ENCODE measurements around the gene RAB40B. TPM values are rescaled to one million over a fixed set of nuclear protein-coding genes. Genes with fewer than 3 reads are reported as not detected.

Gene RAB40B
- total RNA-seq, 6 experiments from 2014 or later = 8.0 to 14.8 (median 9.3) TPM

DNA sequence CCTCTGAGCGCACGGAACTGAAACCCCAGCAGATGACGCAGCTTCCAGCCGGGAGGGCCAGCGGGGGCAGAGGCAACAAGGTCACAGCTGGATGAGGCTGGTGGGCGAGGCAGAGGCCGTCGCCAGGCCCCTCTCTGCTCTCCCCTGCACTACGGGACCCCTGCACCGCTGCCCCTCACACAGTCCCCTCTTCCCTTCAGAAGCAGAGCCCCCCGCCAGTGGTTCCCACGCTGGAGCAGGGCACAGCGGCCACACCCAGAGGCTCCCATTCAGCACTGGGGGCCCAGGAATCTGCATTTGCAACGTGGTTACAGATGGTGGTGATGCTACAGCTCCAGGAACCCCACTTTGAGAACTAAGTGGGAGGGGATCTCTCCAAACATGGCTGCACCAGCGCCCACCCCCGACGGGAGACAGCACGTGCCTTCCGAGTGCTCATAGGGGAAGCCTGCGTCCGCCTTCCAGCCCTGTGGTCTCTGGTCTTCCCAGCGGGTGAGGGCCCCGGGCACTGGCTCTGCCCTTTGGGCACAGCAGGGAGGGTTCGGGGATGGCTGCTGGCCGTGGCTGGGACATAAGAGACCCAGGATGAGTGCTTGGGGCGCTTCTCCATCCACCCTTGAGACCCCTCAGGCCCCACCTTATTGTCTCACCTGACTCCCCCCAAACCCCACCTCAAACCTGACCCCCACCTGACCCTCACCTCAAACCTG, 4.7 kb upstream of the RAB40B start:
- DNase-seq = no peak
- TF ChIP-seq CTCF (IDR thresholded peaks at IDR 0.05) = no peak
- Mint-ChIP-seq H3K4me1 (ENCODE audit: low read depth) (peaks cover 10% of the 10 kb centered on the region), H3K4me3 (no peak overlapping the region), H3K27ac (no peak overlapping the region), H3K27me3 (ENCODE audit: insufficient read depth) (peaks cover 10% of the 10 kb centered on the region), H3K36me3 (ENCODE audit: low read depth) (no peaks in the 10 kb centered on the region), H3K9me3 (no peaks in the 10 kb centered on the region)

GRCh38 chr17:82702231-82702927, 3.9 kb upstream of the RAB40B start:
- H3K4me3 Mint-ChIP-seq = no peak overlapping the region
- H3K27me3 Mint-ChIP-seq (ENCODE audit: insufficient read depth) = peaks cover 10% of the 10 kb centered on the region
- no peak for DNase-seq
- no peaks in the 10 kb centered on the region for H3K36me3 Mint-ChIP-seq (ENCODE audit: low read depth)
- peaks cover 6% of the 10 kb centered on the region; the same call in 1 of the 2 replicates for H3K4me1 Mint-ChIP-seq (ENCODE audit: low read depth)
- TF ChIP-seq CTCF (IDR thresholded peaks at IDR 0.05) = no peak
- no peak overlapping the region for H3K27ac Mint-ChIP-seq
- H3K9me3 Mint-ChIP-seq = no peaks in the 10 kb centered on the region

DNA sequence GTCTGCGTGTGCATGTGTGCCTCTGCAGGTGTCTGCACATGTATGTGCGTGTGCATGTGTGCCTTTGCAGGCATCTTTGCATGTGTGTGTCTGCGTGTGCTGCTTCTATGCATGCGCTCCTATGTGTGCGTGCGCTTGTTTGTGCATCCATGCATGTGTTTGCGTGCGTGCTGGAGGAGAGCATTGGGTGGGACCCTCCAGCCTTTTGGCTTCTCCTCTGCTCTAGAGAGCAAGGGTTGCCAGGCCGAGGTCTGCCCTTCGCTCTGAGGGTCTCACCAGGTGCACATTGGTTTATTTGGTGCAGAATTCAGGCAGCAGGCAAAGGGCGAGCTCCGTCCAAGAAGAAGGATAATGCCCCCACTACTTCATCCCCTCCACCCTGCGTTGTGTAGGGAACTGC, 1.1 kb upstream of the RAB40B start:
- H3K27me3 Mint-ChIP-seq (ENCODE audit: insufficient read depth) = peaks cover 7% of the 10 kb centered on the region
- H3K27ac Mint-ChIP-seq = no peak overlapping the region
- H3K4me1 Mint-ChIP-seq (ENCODE audit: low read depth) = peaks cover 6% of the 10 kb centered on the region; the same call in 1 of the 2 replicates
- TF ChIP-seq CTCF (IDR thresholded peaks at IDR 0.05) = no peak
- H3K9me3 Mint-ChIP-seq = peaks cover 16% of the 10 kb centered on the region
- H3K36me3 Mint-ChIP-seq (ENCODE audit: low read depth) = peaks cover 10% of the 10 kb centered on the region
- H3K4me3 Mint-ChIP-seq = peak overlapping the region; percentile 86
- no peak for DNase-seq

DNA sequence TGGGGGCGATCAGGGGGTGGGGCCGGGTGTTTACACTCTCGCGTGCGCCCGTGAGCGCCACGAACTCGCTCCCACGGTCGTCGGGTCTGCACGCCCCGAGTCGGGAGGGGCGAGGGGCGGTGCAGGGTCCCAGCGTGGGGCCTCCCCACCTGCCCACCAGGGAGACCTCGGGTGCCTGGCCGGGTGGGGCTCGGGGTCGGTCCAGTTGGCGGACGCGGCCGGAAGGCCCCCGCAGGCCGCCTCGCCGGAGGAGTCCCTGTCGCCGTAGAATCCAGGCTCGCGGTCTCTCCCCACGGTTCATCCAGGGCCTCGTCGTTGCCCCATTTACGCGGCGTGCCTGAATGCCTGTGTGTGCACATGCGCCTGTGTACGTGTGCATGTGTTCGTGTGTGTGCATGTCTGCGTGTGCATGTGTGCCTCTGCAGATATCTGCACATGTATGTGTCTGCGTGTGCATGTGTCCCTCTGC, 510 bp upstream of the RAB40B start:
- no peak for TF ChIP-seq CTCF (IDR thresholded peaks at IDR 0.05)
- peaks cover 6% of the 10 kb centered on the region; the same call in 1 of the 2 replicates for H3K4me1 Mint-ChIP-seq (ENCODE audit: low read depth)
- peaks cover 7% of the 10 kb centered on the region for H3K27me3 Mint-ChIP-seq (ENCODE audit: insufficient read depth)
- DNase-seq = no peak
- no peak overlapping the region for H3K27ac Mint-ChIP-seq
- peaks cover 14% of the 10 kb centered on the region for H3K36me3 Mint-ChIP-seq (ENCODE audit: low read depth)
- peak overlapping the region; percentile 86 for H3K4me3 Mint-ChIP-seq
- peaks cover 21% of the 10 kb centered on the region for H3K9me3 Mint-ChIP-seq

DNA sequence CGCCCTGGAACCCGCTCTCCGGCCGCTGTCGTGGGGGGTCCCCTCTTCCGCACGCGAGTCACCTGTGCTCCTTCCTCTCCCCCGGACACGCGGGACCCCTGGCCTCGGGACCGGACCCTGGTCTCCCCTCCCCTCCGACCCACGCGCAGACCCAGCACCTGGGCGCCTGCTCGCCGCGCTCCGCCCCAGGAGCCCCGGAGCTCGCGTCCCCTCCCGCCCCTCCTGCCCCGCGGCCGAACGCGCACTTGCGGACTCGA, 762 bp downstream of the RAB40B start:
- H3K27ac Mint-ChIP-seq = no peak overlapping the region
- H3K4me1 Mint-ChIP-seq (ENCODE audit: low read depth) = peaks cover 6% of the 10 kb centered on the region; the same call in 1 of the 2 replicates
- no peak for TF ChIP-seq CTCF (IDR thresholded peaks at IDR 0.05)
- peaks cover 7% of the 10 kb centered on the region for H3K27me3 Mint-ChIP-seq (ENCODE audit: insufficient read depth)
- DNase-seq = no peak
- peaks cover 29% of the 10 kb centered on the region for H3K9me3 Mint-ChIP-seq
- peaks cover 20% of the 10 kb centered on the region for H3K36me3 Mint-ChIP-seq (ENCODE audit: low read depth)
- H3K4me3 Mint-ChIP-seq = peak overlapping the region; percentile 60
